ENCODE data around the gene WDR1. TPM values are rescaled to one million over a fixed set of nuclear protein-coding genes. Genes with fewer than 3 reads are reported as not detected.

The WDR1 gene
- polyA plus RNA-seq, 3 donors = 199 to 219 (median 202) TPM

GRCh38 chr4:10050261-10050661, 66.3 kb downstream of the WDR1 start:
- no peak for DNase-seq (ENCODE audit: low read depth in 3 of 3, low spot score in 2 of 3)

GRCh38 chr4:10048941-10049697, 67.5 kb downstream of the WDR1 start:
- DNase-seq (ENCODE audit: low read depth in 3 of 3, low spot score in 2 of 3) = no peak

DNA sequence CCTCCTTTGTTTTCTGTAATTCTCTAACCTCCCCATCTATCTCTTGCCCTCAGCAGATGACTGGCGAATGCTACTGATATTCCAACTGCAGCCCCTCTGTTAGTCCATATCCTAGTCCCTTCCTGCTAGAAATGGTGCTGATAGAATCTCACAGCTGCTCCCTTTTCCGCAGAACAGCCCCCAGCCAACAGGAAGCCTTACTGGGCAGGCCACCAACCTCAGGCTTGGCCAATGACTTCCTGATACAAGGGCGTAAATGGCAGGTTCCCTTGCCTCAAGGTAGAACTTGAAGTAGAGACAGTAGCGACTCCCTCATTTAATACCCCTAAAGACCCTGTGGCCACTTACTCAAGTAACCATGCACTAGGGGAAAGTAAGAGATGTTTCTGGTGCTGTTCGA, 68.6 kb downstream of the WDR1 start:
- no peak for DNase-seq (ENCODE audit: low read depth in 3 of 3, low spot score in 2 of 3)

GRCh38 chr4:10046471-10046870, 70.1 kb downstream of the WDR1 start:
- DNase-seq (ENCODE audit: low read depth in 3 of 3, low spot score in 2 of 3) = no peak

DNA sequence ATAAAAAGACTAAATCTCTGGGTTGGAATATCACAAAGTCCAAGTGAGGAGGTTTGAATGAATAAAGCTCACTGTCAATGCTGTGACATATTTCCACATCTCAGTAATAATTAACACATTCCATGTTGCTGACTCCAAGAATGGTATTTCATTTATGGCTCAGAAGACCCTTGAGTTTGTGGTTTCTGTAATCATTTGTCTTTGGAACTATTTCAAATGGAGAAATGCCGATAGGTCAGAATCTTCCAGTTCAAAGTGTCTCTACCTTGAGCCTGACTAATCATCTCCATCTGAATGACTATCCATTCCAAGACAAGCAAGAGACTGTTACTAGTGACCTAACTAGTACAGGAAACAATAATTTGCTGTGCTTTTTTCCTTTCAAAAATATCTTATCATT, 71.1 kb downstream of the WDR1 start:
- DNase-seq (ENCODE audit: low read depth in 3 of 3, low spot score in 2 of 3) = no peak

DNA sequence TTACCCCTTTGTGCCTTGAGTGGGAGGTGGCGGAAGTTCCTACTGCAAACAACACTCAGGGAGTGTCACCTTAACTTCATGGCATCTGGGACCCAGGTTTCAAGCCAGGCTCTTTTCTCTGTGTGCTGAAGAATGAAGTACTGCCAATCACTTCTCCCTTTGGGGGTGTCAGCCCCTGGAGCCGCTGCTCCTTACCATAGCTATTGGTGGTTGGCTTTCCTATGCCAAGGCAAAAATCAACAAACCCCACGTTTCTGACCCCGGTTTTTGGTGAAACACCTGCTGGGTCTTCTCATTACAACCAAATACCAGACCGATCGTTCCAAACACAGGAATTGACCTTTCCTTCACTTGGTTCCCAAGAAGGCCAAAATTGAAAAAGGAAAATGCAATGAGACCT, 75.6 kb downstream of the WDR1 start:
- no peak for DNase-seq (ENCODE audit: low read depth in 3 of 3, low spot score in 2 of 3)

- DNase-seq (ENCODE audit: low read depth in 3 of 3, low spot score in 2 of 3) = no peak
Observed at GRCh38 chr4:10040049-10040892, 76.3 kb downstream of the WDR1 start.

DNA sequence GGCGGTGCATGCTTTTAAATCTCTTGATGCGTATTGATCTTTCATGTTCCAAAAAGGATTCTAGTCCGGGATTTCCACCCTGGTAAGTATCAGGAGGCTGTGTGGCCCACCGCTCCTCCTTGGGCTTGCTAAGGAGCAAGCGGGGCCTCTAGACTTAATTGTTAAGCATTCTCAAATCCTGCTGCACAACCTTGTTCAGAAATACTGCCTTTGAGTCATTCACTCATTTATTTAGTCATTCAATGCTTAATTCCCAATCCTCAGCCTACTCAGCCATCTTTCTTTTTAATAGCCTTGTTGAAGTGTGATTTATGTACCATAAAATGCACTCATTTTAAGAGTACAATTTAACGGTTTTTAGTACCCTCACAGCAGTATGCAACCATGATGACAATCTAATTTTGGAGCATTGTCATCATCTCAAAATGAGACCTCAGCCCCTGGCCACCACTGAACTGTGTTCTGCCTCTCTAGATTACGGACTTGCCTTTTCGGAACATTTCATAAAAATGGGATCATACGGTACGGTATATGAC, 79.7 kb downstream of the WDR1 start:
- DNase-seq (ENCODE audit: low read depth in 3 of 3, low spot score in 2 of 3) = no peak

- no peak for DNase-seq (ENCODE audit: low read depth in 3 of 3, low spot score in 2 of 3)
Observed at GRCh38 chr4:10035130-10035529, 81.5 kb downstream of the WDR1 start.

DNA sequence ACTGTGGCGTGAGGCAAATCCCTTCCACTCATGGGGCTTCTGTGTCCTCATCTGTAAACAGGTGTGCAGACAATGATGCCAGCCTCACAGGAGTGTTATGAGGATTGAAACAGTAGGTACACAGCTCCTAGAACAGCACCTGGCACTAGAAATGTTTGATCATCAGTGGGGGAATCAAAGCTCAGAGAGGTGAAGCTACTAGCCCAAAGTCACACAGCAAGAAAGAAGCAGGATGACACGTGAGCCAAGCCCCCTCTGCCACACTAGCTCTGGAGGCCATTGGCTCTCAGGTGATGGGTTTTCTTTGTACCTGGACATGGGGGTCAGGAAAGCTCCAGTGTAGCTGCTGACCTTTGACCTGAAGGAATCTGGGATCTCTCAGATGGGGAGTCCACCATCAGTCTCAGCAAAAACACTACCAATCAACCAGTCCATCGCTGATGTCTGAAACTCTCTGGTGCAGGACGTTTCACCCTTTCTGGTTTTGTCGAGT, 81.9 kb downstream of the WDR1 start:
- DNase-seq (ENCODE audit: low read depth in 3 of 3, low spot score in 2 of 3) = no peak

DNA sequence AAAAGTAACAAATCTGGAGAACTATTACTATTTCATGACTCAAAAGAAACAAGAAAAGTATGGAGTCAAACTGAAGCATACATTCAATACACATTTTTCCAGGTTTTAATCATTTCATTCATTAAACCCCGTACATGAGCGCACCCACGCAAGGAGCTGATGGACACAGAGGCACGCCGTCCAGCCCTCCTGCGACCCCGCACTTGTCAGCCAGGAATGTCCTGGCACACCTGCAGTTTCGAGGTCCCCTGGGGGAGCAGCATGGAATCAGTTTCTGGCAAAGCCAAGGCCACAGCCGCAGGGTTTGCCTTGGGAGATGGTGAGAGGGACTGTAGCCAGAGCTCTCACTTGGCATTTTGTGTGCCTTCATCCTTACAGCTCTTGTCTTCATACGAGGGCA, 82.5 kb downstream of the WDR1 start:
- no peak for DNase-seq (ENCODE audit: low read depth in 3 of 3, low spot score in 2 of 3)

DNA sequence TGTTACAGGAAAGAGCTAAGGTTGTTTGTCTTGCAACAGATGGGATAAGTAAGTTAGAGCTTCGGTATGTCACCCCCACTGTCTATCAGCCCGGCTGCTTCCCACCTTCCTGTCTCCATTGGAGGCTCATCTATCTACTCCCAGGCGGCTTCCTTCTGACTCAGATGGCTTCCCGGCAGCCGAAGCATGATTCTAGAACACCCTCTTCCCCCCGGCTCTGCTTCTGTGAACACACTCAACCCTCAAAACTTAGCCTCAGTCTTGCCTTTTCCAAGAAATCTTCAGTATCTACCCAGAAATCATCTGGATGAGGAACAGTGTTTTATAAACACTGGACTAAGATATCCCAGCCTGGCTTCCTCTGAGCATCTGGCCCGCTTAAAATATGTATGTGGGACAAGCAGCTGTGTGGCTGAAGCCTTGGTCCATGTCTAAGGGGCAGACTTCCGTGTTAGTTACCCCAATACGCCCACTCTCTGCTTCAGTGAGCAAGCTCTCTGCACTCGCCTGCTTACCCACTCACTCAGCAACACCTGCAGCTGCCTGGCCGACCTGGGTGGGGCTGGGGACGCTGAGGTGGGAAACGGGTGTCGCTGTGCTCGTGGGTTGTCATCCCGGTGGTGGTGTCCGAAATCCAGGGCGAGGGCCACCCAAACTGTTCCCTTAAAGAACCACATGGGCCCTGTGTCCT, 83.3 kb downstream of the WDR1 start:
- no peak for DNase-seq (ENCODE audit: low read depth in 3 of 3, low spot score in 2 of 3)

DNA sequence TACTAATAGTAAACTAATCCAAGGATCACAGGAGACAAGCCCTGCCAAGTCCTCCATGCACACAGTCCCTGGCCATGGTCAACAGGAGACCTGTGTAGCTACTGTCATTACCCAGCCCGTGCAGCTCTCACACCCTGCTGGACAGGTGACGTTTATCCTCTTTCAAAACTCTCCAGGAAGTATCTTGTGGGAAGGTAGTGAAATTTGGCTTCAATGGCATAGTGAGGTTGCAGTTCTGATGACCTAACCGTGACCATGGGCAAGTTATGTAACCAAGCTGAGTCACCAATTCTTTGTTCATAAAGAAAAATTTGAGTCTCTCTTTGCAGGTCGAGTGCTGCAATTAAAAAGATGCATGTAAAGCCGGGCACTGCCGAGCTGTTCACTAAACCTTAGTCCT, 84.0 kb downstream of the WDR1 start:
- no peak for DNase-seq (ENCODE audit: low read depth in 3 of 3, low spot score in 2 of 3)

GRCh38 chr4:10031668-10032590, 84.7 kb downstream of the WDR1 start:
- no peak for DNase-seq (ENCODE audit: low read depth in 3 of 3, low spot score in 2 of 3)

DNA sequence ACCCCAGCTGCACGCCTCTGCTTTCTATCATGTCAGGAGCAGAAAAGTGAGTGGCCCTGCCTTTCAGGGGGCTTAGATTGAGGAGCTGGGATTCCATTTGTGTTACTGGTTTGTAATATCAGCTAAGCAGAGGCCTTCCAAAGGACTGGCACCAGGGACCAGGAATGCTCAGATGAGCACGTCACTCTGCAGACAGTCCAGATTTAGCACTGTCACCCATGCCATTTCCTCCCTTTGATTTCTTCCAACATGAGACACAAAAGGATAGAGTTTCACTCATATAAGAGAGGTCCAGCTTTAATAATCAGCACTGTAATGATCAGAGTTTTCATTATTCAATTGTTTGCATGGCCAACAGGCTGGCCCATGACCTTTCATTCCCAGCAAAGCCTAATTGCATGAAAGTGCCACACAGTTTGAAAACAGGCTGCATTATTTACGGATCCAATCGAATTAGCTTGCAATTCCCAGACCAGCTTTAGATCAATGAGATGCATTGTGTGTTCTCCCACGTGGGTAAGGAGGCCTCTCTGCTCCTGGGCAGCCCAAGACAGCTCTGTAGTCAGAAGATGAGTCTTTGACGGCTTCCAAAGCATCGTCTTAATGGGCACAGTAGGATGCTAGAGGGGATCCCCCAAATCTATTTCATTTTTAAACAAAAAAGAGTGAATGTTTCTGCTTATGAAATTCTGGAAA, 85.5 kb downstream of the WDR1 start:
- DNase-seq (ENCODE audit: low read depth in 3 of 3, low spot score in 2 of 3) = no peak

GRCh38 chr4:10029403-10029802, 87.2 kb downstream of the WDR1 start:
- no peak for DNase-seq (ENCODE audit: low read depth in 3 of 3, low spot score in 2 of 3)

GRCh38 chr4:10028910-10029309, 87.7 kb downstream of the WDR1 start:
- no peak for DNase-seq (ENCODE audit: low read depth in 3 of 3, low spot score in 2 of 3)

DNA sequence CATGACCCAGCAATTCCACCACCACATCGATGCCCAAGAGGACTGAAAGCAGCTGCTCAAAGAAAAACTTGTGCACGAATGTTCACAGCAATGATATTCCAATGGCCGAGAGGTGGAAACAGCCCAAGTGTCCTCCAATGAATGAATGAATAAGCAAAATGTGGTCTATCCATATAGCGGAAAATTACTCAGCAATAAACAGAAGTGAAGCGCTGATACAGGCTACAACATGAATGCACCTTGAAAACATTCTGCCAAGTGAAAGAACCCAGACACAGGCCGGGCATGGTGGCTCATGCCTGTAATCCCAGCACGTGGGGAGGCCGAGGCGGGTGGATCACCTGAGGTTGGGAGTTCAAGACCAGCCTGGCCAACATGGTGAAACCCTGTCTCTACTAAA, 90.1 kb downstream of the WDR1 start:
- no peak for DNase-seq (ENCODE audit: low read depth in 3 of 3, low spot score in 2 of 3)

- no peak for DNase-seq (ENCODE audit: low read depth in 3 of 3, low spot score in 2 of 3)
Observed at GRCh38 chr4:10025230-10025806, 91.3 kb downstream of the WDR1 start.
